C4-2B (cell line): ENCODE results near the gene UNK.

Source experiments
- CTCF ChIP-seq: fragments of 450-650 bp; conservative IDR thresholded peaks from 2 replicates; pipeline ENCODE4 v1.5.1; 2017; ENCODE audit warnings: mild to moderate bottlenecking
- ZFX ChIP-seq: fragments of 450-650 bp; IDR thresholded peaks from 2 replicates; pipeline ENCODE4 v1.6.1; 2017

GRCh38 chr17:75838410-75838809 is 53.8 kb downstream of the UNK start:
- TF ChIP-seq CTCF: no peak
- no peak for TF ChIP-seq ZFX
